MCF 10A (cell line): ENCODE data around the gene GAS6. TPM values are rescaled to one million over a fixed set of nuclear protein-coding genes. Genes with fewer than 3 reads are reported as not detected.

Source experiments
- BruUV-seq: library from RNA; stranded (reverse); fragments of 400-500 nt; replicated peaks from 2 replicates; lab custom pipeline; 2021; lab: Mats Ljungman, UMichigan
- CTCF ChIA-PET: fragments of 300-600 bp; sonication (Branson Sonifier 250); formaldehyde crosslinking; extraction: SDS; loops from one replicate; lab custom pipeline; 2021; ENCODE audit warnings: antibody characterized with exemption, inconsistent platforms; lab: Yijun Ruan, JAX
- POLR2A ChIA-PET: fragments of 300-600, 350-650 bp; sonication (Branson Sonifier 250); formaldehyde crosslinking; extraction: SDS; loops from one replicate; lab custom pipeline; 2020; ENCODE audit warnings: antibody characterized with exemption, inconsistent platforms; lab: Yijun Ruan, JAX
- DNase-seq: peaks from one replicate; pipeline ENCODE4 v3.0.0-alpha.2; 2018; ENCODE audit not compliant: unreplicated experiment
- H3K27ac Mint-ChIP-seq: one replicate; pipeline ENCODE4 v1.8.0; 2022; ENCODE audit warnings: mild to moderate bottlenecking, low read depth, mixed read lengths; ENCODE audit not compliant: unreplicated experiment
- H3K27me3 Mint-ChIP-seq: one replicate; pipeline ENCODE4 v1.8.0; 2022; ENCODE audit warnings: mixed read lengths; ENCODE audit not compliant: insufficient read depth, unreplicated experiment
- H3K36me3 Mint-ChIP-seq: one replicate; pipeline ENCODE4 v1.8.0; 2022; ENCODE audit warnings: mild to moderate bottlenecking, moderate library complexity, mixed read lengths; ENCODE audit not compliant: insufficient read depth, unreplicated experiment
- H3K4me1 Mint-ChIP-seq: one replicate; pipeline ENCODE4 v1.8.0; 2022; ENCODE audit warnings: mixed read lengths; ENCODE audit not compliant: insufficient read depth, unreplicated experiment
- H3K4me3 Mint-ChIP-seq: one replicate; pipeline ENCODE4 v1.8.0; 2022; ENCODE audit warnings: mild to moderate bottlenecking, moderate library complexity, mixed read lengths; ENCODE audit not compliant: unreplicated experiment
- H3K9me3 Mint-ChIP-seq: one replicate; pipeline ENCODE4 v1.8.0; 2022; ENCODE audit warnings: mixed read lengths; ENCODE audit not compliant: unreplicated experiment
- CTCF ChIP-seq: fragments of 200-600 bp; IDR thresholded peaks from one replicate; pipeline ENCODE4 v1.8.0; 2022; ENCODE audit warnings: antibody characterized with exemption, mild to moderate bottlenecking; ENCODE audit not compliant: unreplicated experiment
- intact Hi-C: fragments of 100-400 bp; cut with micrococcal nuclease; formaldehyde crosslinking; loops from 2 replicates; pipeline ENCODE4 v1.14.1; 2022
- total RNA-seq: library from RNA; stranded (reverse); gene quantifications from 2 replicates; pipeline ENCODE4 v1.2.3, GENCODE V29; 2022

Gene GAS6
- total RNA-seq, 1 experiment from 2014 or later = 92.3 TPM

GRCh38 chr13:113843063-113843654, 20.7 kb downstream of the GAS6 start:
- no peak for TF ChIP-seq CTCF
- no peaks in the 10 kb centered on the region for H3K27me3 Mint-ChIP-seq
- no peak for DNase-seq
- no peak overlapping the region for H3K4me3 Mint-ChIP-seq
- H3K36me3 Mint-ChIP-seq = peaks cover 29% of the 10 kb centered on the region
- H3K27ac Mint-ChIP-seq = no peak overlapping the region
- intact Hi-C loops = no loop called here
- peaks cover 26% of the 10 kb centered on the region for H3K4me1 Mint-ChIP-seq
- H3K9me3 Mint-ChIP-seq = no peaks in the 10 kb centered on the region
- POLR2A ChIA-PET = interaction anchor here (0.6 kb wide), 1 partner anchor 707 kb away, joined by 3 read pairs; no protein-coding TSS in a partner anchor
- CTCF ChIA-PET = no interaction called here
- BruUV-seq = no TSS peak

GRCh38 chr13:113842336-113843062, 21.4 kb downstream of the GAS6 start:
- no peak for DNase-seq
- intact Hi-C loops = no loop called here
- POLR2A ChIA-PET = interaction anchor here (0.6 kb wide), 1 partner anchor 706 kb away, joined by 3 read pairs; no protein-coding TSS in a partner anchor
- peaks cover 36% of the 10 kb centered on the region for H3K36me3 Mint-ChIP-seq
- CTCF ChIA-PET = no interaction called here
- BruUV-seq = no TSS peak
- peaks cover 28% of the 10 kb centered on the region for H3K4me1 Mint-ChIP-seq
- H3K9me3 Mint-ChIP-seq = no peaks in the 10 kb centered on the region
- no peak for TF ChIP-seq CTCF
- H3K27ac Mint-ChIP-seq = no peak overlapping the region
- no peak overlapping the region for H3K4me3 Mint-ChIP-seq
- H3K27me3 Mint-ChIP-seq = no peaks in the 10 kb centered on the region

- no peaks in the 10 kb centered on the region for H3K27me3 Mint-ChIP-seq
- TF ChIP-seq CTCF = no peak
- H3K27ac Mint-ChIP-seq = peak overlapping the region; percentile 64
- no peak for DNase-seq
- H3K4me3 Mint-ChIP-seq = no peak overlapping the region
- H3K36me3 Mint-ChIP-seq = peaks cover 41% of the 10 kb centered on the region
- CTCF ChIA-PET = no interaction called here
- no peaks in the 10 kb centered on the region for H3K9me3 Mint-ChIP-seq
- POLR2A ChIA-PET = no interaction called here
- intact Hi-C loops = no loop called here
- BruUV-seq = no TSS peak
- peaks cover 36% of the 10 kb centered on the region for H3K4me1 Mint-ChIP-seq
Measured at GRCh38 chr13:113841353-113841650, 22.6 kb downstream of the GAS6 start.

GRCh38 chr13:113840541-113841352, 23.1 kb downstream of the GAS6 start:
- H3K4me3 Mint-ChIP-seq = no peak overlapping the region
- no peaks in the 10 kb centered on the region for H3K27me3 Mint-ChIP-seq
- BruUV-seq = no TSS peak
- peaks cover 36% of the 10 kb centered on the region for H3K4me1 Mint-ChIP-seq
- H3K9me3 Mint-ChIP-seq = no peaks in the 10 kb centered on the region
- peaks cover 35% of the 10 kb centered on the region for H3K36me3 Mint-ChIP-seq
- peak overlapping the region; percentile 64 for H3K27ac Mint-ChIP-seq
- ChIA-PET POLR2A (interaction anchor here (0.5 to 1.2 kb wide), 4 partner anchors 8 to 141 kb away, joined by 3 to 5 read pairs (median 3); no protein-coding TSS in a partner anchor), CTCF (interaction anchor here (0.6 to 1.0 kb wide), 2 partner anchors 21 to 26 kb away, joined by 3 to 5 read pairs; no protein-coding TSS in a partner anchor)
- DNase-seq = no peak
- TF ChIP-seq CTCF = no peak
- intact Hi-C loops = no loop called here
